RWPE1 (cell line): ENCODE results near the gene FAM149A.

Experiments
- CTCF ChIA-PET: fragments of 350-600 bp; sonication (Branson Sonifier 250); formaldehyde crosslinking; extraction: SDS; loops from one replicate; lab custom pipeline; 2021; lab: Yijun Ruan, JAX
- POLR2A ChIA-PET: fragments of 400-600 bp; formaldehyde crosslinking; extraction: SDS; loops from one replicate; lab custom pipeline; 2020; ENCODE audit warnings: antibody characterized with exemption; ENCODE audit not compliant: low non-redundant PET; lab: Yijun Ruan, JAX
- DNase-seq: peaks from one replicate; pipeline ENCODE4 v3.0.0; 2012; ENCODE audit warnings: low spot score
- H3K27ac ChIP-seq: fragments of 450-650 bp; 2 replicates; pipeline ENCODE4 v1.5.1; 2017
- CTCF ChIP-seq: fragments of 450-650 bp; conservative IDR thresholded peaks from 2 replicates; pipeline ENCODE4 v1.5.1; 2017; ENCODE audit warnings: low read depth, mild to moderate bottlenecking

The FAM149A gene

GRCh38 chr4:186169333-186169944, 64.9 kb downstream of the FAM149A start:
- CTCF ChIA-PET, result interaction anchor here (0.7 kb wide), 2 partner anchors 277 to 1670 kb away, joined by 3 to 4 read pairs; no protein-coding TSS in a partner anchor
- DNase-seq, result no peak
- H3K27ac ChIP-seq, result no peak overlapping the region
- POLR2A ChIA-PET, result no interaction called here
- no peak for TF ChIP-seq CTCF

DNA sequence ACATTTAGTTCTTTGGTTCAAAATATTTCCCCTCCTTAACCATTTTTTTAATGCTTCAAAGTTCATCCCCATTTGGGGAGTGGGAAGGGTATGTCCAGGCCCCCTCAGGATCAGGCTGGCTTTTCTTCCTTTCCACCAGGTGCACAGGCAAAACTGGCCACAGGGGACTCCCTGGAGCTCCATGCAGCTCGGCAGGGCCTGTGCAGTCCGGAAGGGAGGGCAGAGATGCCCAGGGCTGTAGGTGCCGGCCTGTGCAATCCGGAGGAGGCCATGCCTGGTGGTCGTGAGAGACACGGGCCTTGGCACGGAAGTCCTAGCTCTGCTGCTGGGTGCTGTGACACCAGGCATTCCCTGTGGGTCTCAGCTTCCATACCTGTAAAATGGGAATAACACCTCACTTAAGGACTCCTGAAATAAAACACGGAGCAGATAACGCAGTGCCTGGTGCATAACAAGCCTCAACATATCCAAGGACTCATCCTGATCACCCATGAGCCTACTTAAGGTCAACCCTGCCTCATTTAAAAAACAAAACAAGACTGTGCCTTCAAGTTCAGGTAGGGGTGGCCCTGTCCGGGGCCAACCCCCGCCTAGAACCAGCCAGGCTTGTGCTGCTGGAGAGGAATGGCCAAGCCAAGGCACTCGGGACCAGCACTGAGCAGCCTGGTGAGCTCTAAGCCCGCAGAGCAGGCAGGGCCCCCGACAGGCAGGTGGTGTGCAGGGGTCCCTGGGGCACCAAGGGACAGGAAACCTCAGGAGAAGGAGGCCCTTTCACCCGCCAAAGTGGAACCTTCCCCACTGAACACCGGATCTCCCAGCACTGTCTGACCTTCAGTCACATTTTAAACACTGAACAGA, 65.7 kb downstream of the FAM149A start:
- ChIA-PET POLR2A (no interaction called here), CTCF (interaction anchor here (0.7 kb wide), 2 partner anchors 276 to 1671 kb away, joined by 3 to 4 read pairs; no protein-coding TSS in a partner anchor)
- no peak for DNase-seq
- no peak for TF ChIP-seq CTCF
- no peak overlapping the region for H3K27ac ChIP-seq

DNA sequence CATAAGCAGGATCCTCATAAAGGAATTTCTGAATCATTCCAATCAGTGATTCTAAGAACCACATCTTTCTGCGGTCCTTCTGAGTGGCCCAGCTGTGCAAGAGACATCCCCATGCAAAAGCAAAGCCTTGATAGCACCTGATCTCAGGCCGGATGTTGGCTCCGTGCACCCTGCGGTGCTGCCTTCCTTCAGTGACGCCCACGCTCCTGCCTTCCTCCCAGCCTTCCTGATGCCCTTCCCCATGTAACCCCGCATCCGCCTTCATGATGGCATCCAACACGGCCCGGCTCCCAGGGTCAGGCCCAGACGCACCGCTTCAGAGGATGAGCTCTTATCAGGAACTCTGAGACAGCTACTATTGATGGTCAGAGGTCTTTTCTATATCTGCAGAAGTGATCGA, 66.5 kb downstream of the FAM149A start:
- TF ChIP-seq CTCF, result no peak
- no peak for DNase-seq
- CTCF ChIA-PET, result interaction anchor here (0.6 kb wide), 1 partner anchor 199 kb away, joined by 3 read pairs; no protein-coding TSS in a partner anchor
- POLR2A ChIA-PET, result no interaction called here
- H3K27ac ChIP-seq, result no peak overlapping the region

DNA sequence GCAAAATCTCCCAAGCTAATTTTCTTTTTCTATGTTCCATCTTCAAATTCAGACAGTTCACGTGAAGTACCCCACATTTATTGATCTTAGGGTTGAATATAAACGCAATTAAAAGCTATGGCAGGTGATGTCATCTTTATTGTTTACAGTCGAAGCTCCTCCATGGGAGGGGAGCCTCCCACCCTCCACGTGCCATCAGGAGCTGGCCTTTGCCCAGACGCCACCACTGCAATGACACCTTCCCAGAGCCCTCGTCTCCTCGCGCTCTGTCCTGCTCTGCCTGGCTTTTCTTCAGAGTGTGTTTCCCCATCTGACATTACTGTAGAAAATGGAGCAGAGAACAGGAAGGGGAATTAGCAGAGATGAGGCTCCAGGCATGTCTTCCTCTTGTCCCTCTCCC, 68.0 kb downstream of the FAM149A start:
- no peak overlapping the region for H3K27ac ChIP-seq
- no peak for TF ChIP-seq CTCF
- DNase-seq, result no peak
- ChIA-PET POLR2A (no interaction called here), CTCF (no interaction called here)

GRCh38 chr4:186188107-186188506, 83.6 kb downstream of the FAM149A start:
- ChIA-PET CTCF (no interaction called here), POLR2A (no interaction called here)
- TF ChIP-seq CTCF, result no peak
- H3K27ac ChIP-seq, result no peak overlapping the region
- DNase-seq, result no peak

- no peak overlapping the region for H3K27ac ChIP-seq
- ChIA-PET CTCF (no interaction called here), POLR2A (no interaction called here)
- DNase-seq, result no peak
- TF ChIP-seq CTCF, result no peak
Measured at GRCh38 chr4:186189656-186190055, 85.2 kb downstream of the FAM149A start.
